Fibroblast of skin of left biceps (primary cell): ENCODE results near the gene IL17RE.
"Not testable (repeated sequence)": the region's sequence is repeated elsewhere in the genome, so short reads cannot be mapped to it uniquely, and the experiment has no call there.

Experiments
- DNase-seq, 2 experiments: peaks; one replicate each; pipeline ENCODE4 v3.0.0-alpha.2; 2013; ENCODE audit warnings: low read depth in 2 of 2

Gene IL17RE

GRCh38 chr3:9902372-9903237 lies at the start of gene IL17RE:
TSS of gene IL17RE (plus strand) at chr3:9902848. CDS start at chr3:9902933, 85 bp downstream.
- DNase-seq: no peak

GRCh38 chr3:9854291-9854940 lies 48.2 kb upstream of the IL17RE start:
- not testable (repeated sequence) for DNase-seq

DNA sequence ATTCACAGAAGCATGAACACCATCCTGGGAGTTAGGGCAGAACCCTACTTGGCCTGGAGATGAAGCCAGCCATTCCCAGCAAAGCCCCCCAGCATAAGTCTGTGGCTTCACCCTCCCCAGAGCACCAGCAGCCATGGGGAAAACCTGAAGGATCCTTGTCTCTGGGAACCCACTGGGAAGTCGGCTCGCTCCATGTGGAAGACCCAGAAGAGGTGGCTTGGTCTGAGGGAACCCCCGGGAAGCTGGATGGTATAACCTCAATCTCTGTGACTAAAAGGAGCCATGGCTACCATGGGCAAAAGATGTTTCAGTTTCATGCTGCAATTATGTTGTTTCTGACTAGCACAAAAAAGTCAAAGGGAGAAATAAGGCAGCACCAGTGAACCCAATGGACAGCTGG lies 47.1 kb upstream of the IL17RE start:
- DNase-seq: no peak

GRCh38 chr3:9859530-9860025 lies 43.1 kb upstream of the IL17RE start:
- DNase-seq: no peak

DNA sequence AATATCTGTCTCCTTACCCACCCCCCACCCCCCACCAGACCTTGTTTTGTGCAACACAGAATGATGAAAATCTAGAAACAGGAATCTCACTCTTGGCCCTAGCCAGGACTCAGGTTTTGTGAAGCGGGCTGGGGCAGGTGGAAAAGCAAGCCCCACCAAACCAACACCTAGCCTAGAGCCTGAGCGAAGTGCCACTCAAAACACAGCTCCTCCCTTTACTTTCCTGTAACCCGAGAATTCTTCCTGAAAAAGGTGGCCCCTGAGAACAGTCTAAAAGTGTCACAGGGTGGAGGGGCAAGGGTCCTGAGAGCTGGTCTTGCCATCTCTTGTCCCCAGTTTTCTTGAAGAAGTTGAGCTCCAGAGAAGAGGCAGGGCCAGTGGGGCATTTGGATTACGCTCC lies 41.4 kb upstream of the IL17RE start:
- no peak for DNase-seq

GRCh38 chr3:9861626-9862130 lies 41.0 kb upstream of the IL17RE start:
- DNase-seq: no peak

- no peak for DNase-seq
Measured at GRCh38 chr3:9862391-9863057, 40.1 kb upstream of the IL17RE start.

- no peak for DNase-seq
Measured at GRCh38 chr3:9863058-9863772, 39.4 kb upstream of the IL17RE start.

DNA sequence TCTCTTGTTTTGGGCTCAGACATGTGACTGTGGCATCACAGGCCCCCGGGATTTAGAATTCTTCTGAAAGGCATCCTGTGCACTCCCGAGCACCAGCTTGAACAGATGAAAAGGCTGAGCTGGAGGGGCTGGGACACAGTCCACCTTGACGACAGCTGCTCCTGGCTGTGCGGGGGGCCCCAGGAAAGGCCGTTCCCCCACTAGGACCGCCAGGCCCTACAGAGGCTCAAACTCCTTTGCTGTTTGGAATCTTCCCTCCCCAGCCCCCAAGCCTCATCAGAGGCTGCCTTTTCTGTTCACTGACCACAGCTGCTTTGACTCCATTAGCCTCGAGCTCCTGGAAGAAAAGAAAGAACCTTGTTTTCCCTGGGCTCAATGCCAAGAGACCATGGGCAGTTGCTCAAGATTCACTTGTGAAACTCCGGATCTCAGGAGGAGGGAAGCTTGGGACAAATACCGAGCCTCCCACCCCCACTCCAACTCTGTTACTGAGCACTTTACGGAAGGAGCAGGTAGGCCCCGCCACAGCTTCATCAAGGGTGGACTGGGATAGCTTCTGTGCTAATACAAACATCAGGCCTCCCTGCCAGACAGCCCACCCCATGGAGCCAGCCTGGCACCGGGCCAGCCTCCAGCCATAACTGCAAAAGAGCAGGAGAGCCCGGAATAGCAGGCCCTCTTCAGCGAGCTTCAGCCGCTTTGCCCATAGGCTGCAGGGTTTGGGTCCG lies 38.3 kb upstream of the IL17RE start:
- peak; percentile 71 to 75 for DNase-seq

DNA sequence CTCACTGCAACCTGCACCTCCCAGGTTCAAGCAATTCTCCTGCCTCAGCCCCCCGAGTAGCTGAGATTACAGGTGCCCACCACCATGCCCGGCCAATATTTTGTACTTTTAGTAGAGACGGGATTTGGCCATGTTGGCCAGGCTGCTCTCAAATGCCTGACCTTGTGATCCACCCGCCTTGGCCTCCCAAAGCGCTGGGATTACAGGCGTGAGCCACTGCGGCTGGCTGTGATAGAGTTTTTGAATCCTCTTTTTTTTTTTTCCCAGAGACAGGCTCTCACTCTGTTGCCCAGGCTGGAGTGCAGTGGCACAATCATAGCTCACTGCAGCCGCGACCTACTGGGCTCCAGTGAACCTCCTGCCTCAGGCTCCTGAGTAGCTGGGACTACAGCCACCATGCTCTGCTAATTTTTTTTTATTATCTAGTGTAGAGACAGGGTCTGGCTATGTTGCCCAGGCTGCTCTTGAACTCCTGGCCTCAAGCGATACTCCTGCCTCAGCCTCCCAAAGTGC lies 37.5 kb upstream of the IL17RE start:
- DNase-seq: not testable (repeated sequence)

DNA sequence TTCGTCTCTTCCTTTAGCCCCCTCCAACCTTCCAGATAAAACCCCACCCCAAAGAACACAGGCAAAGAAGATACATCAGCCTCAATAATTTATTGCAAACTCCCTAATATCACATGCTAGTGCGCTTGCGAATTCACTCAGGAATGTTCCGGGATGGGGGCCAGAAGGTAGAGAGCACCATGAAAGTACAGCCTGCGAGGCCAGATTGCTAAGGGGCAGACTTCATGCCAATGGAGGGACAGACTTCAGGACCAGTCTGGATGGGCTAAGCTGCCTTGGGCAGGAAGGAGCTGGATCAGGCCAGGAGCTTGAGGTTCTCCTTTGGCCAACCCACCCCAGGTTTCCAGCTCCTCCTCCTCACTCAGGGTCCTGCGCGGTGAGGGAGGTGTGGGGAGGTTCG lies 36.0 kb upstream of the IL17RE start:
- DNase-seq: no peak

DNA sequence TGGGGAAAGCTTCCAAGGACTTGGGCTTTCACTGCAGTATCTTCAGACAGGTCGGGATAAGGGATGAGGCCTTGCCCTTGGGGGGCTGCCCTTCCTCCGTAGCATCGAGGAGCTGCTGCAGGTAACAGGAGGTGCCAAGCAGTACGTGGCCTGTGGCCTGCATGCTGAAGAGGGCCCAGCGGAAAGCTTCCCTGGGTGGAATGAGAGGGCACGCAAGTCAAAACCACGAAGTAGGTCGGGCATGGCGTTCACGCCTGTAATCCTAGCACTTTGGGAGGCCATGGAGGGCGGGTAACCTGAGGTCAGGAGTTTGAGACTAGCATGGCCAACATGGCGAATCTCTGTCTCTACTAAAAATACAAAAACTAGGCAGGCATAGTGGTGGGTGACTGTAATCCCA lies 35.5 kb upstream of the IL17RE start:
- no peak for DNase-seq

DNA sequence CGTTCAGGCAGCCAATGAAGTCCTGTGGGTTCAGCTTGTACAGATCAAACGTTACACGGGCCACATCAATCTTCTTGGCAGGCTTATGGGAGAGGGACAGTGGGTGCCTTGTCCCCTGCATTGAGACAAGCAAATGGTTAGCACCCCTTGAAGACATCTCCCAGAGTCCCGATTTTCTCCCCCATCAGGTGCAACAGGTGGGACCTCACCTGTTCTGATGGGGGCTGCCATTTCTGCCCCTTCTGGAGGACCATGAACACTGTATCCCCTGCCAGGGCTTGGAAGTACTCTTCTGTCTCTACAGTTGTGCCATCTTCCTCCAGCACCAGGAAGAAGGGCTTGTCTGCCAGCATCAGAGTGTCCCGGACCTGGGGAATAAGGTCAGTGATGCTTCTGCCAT lies 32.7 kb upstream of the IL17RE start:
- no peak for DNase-seq

- DNase-seq: peak in 1 of 2 experiments; percentile 55
Measured at GRCh38 chr3:9870978-9871377, 31.7 kb upstream of the IL17RE start.

DNA sequence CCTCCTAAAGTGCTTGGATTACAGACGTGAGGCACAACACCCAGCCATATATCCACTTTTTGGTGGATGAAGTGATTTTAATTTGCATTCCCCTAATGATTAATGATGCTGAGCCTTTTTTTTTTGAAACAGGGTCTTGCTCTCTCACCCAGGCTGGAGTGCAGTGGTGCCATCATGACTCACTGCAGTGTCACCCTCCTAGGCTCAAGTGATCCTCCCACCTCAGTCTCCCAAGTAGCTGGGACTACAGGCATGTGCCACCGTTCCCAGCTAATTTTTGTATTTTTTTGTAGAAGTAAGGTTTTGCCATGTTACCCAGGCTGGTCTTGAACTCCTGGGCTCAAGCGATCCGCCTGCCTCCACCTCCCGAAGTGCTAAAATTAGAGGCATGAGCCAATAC lies 30.6 kb upstream of the IL17RE start:
- not testable (repeated sequence) for DNase-seq

- DNase-seq: no peak
Measured at GRCh38 chr3:9875448-9875847, 27.2 kb upstream of the IL17RE start.

GRCh38 chr3:9876255-9876654 lies 26.4 kb upstream of the IL17RE start:
- not testable (repeated sequence) for DNase-seq

DNA sequence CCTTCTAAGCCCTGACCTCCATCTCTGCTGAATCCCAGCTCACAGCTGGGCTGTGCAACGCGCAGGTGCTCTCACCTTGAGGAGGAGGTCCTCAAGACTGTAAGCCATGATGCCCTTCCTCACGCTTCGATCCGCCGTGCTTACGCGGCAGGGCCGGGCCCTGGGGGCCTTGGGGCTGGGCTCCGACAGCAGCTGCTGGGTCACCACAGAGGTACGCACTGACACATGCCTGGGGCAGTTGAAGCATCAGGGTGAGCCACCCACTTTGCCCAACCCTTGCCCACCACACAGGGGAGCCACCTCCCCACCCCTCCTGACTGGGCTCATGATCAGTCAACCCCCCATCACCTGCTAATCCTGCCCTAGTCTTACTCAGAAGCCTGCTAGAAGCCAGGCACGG lies 25.7 kb upstream of the IL17RE start:
- DNase-seq: no peak

DNA sequence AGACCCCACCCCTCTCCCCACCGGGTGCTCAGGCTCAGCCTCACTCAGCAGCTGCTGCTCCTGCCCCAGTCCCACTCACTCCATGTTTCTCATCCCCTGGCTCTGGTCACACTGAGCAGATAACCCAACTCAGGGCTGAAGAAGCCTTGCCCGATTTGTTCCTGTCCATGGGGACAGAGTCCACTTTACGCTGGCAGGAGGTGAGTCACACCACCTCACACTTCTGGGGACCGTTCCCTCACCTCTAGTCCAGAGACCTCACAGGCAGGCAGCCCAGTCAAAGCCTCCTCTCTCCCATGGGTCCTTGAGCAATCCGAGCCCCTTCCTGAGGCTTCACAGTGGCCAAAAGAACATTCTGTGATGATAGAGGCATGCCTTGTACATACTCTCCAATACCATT lies 23.9 kb upstream of the IL17RE start:
- no peak for DNase-seq

DNA sequence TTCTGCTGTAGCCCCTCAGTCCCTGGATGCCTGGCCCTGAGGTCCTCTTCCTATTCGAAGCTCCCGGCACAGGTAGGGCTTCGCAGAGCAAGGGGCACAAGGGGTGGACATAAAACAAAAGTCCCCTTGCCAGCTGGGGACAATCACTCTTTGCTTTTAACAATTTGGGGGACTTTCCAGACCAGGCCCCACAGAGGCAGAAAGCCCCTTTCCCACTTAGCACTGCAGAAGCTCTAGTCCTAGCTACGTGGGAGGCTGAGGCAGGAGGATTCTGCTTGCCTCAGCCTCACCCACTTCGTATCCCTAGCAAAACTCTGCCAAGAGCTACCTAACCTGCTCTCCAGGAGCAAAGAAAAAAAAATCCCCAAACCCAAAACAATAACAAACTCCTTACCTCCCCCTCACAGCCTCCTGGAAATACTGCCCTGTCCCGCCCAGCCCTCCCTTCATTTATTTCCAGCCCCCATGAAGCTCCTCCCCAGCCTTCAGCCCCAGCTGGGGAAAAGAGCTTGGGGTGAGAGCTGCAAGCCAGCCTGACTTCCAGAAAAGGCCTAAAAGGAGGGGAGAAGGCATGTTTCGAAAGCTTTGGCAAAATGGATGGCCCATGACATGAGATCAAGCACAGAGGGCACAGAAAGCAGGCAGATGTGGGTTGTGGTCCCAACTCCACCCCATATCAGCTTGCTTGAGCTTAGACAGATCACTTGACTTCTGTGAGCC lies 22.7 kb upstream of the IL17RE start, which contains the start of gene CIDEC:
CIDEC (minus strand) TSS at position 424 of the 720 bp plus-strand sequence. CDS start 1,767 bp downstream, outside the sequence.
- no peak for DNase-seq
